NK-92 (cell line): Measurements from ENCODE around the gene ZNF516.

ENCODE experiments used
- DNase-seq: peaks from one replicate; lab custom pipeline; 2025; ENCODE audit not compliant: unreplicated experiment; lab: John Stamatoyannopoulos, UW

ZNF516 gene

GRCh38 chr18:76457475-76457874, 37.6 kb downstream of the ZNF516 start:
- no peak for DNase-seq

- DNase-seq, result no peak
These were observed 38.2 kb downstream of the ZNF516 start for GRCh38 chr18:76456823-76457222.

DNA sequence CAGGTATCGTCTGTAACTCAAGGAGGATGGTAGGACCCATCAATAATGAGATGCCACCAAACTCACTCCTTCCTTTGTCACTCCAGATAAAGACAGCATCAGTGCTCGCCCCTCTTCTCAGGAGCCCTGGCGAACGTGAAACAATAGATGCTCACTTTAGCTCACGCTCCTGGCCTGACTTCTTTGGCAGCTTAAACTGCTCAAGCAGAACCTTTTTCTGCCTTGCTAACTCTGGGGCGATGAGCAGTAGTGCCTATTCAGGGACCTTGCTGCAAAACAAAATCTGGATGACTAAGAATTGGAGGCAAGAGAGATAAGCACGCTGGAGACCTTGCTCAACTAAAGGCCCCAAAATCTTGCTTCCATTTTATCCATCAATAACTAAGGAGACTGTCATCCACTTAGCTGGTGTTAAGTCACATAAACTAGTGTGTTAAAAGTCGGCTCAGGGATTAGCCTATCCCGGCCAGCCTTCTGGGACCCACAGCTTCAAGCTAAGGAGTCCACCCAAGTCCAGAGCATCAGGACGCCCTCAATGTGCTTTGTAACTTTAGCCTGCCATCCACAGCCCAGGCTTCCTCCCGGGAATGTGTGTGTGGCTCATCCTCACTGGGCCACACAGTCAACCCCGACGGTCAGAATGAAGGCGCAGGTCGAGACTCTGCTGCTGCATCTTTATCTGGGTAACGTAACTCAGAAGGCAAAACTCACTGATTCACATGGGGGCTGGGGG, 38.9 kb downstream of the ZNF516 start:
- DNase-seq, result no peak

DNA sequence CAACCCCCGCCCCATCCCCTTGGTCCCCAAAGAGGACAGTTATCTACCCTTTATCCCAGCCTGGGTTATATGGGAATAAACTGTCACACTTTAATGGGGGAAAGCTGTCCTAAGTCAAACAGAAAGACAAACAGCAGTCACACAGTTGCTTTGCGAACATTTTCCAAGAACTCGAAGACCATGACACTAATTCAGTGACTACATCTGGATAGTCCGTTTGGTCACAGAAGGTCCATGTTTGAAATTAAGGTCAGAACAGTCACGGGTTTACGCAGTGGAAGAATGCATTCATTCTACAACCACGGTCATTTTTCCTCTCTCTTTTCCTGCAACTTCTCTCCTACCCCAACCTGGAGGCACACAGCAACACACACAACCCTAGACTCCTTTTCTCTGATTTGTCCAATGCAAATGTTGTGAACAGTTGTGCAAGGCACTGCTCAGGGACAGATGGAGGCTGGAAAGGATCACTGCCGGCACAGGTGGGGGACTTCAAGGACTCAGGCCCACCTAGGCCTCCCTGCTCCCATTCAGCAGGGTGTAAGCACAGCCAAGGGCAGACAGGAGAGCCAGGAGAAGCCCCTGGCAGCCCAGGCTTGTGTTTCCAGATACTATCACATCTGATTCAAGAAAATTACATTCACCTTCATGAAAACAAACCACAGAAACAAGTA, 39.9 kb downstream of the ZNF516 start:
- DNase-seq, result no peak

GRCh38 chr18:76454418-76454817, 40.6 kb downstream of the ZNF516 start:
- no peak for DNase-seq

DNA sequence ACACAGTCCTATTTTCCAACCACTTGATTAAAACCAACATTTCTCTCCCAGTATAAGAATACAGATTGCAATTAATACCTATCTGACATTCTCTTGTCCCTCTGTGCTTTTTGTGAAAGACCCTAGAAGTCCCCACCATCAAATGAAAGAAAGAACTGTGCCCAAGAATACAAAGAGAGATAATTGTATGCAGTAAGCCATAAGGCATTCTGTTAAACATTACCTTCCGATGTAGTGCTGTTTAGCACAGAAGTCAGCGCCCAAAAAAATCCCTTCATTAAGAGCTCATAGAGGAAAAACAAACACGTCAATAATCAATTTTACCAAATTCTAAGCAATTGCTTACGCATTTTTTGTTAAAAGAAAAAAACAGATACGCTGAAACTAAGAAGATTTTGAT, 41.1 kb downstream of the ZNF516 start:
- DNase-seq, result no peak

- DNase-seq, result no peak
These were observed 41.9 kb downstream of the ZNF516 start for GRCh38 chr18:76453057-76453561.

DNA sequence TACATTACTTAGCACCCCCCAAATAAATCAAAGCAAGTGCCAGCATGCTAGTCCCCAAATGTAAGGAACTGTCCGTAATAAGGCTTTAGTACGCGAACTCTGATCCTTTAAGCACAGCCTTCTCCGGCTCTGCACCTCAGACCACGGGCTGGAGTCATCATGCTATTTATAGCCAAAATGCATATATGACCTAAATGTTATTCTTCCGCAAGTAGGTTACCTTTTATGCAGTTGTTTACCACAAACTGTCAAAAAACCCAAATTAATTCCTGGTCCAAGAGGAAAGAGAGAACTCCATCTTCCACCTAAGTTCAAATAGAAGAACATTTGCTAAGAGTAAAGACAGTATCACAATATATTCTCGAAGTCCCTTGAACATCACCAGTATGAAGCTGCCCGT, 42.7 kb downstream of the ZNF516 start:
- DNase-seq, result no peak

- DNase-seq, result no peak
These were observed 43.4 kb downstream of the ZNF516 start for GRCh38 chr18:76451396-76452331.

- no peak for DNase-seq
These were observed 44.3 kb downstream of the ZNF516 start for GRCh38 chr18:76450452-76451395.

DNA sequence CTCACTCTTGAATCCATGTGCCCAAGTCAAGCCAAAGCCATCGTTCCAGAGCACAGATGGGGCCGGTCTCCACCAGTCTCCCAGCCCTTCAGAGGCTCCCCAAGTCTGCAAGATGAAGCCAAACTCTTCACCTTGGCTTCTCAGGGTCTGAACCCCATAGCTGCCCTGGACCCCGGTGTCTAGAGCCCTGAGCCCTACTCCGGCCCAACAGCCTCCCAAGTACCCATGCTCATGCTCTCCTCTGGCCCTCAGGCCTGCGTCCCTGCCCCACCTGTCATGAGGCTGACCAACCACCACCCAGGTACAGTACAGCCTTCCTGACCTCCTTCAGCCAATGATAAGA, 46.0 kb downstream of the ZNF516 start:
- no peak for DNase-seq

DNA sequence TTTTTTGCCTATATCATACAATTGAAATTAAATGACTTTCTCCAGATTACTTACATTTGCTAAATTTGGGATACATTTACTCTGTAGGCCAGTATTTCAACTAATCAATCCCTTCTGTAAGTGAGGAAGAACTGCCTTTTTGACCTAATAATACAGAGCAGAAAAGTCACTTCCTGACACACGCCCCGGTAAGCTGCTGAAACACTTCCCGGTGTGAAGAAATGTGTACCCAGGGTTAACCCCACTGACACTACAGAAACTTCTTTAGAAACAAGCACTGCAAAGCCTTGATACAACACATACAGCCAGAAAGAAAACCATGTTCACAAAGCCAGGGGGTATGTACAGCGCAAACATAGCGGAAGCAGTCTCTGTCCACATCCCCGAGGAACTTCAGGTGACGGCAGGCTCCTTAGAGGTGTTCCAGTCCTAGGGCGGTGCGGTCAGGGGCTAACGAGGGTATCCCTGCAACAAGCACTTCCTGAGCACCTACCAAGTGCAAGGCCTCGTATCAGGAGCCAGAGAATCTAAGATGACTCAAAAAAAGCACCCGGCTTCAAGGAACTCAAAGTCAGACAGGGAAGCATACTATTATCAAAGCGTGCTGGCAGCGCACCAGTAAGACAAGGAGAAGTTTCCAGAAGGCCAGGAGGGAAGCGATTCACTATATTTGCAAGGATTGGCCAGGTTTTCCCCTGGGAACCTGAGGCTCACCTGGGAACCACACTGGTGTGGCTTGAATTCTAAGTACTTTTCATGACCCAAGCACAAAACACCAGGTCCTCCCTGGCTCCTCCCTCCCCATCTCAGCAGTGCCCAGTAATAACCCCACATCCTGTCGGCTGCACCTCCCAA, 46.6 kb downstream of the ZNF516 start:
- DNase-seq, result no peak

GRCh38 chr18:76447258-76447890, 47.7 kb downstream of the ZNF516 start:
- DNase-seq, result no peak

GRCh38 chr18:76446321-76447257, 48.5 kb downstream of the ZNF516 start:
- no peak for DNase-seq

GRCh38 chr18:76445741-76446232, 49.3 kb downstream of the ZNF516 start:
- DNase-seq, result no peak

GRCh38 chr18:76445275-76445674, 49.8 kb downstream of the ZNF516 start:
- no peak for DNase-seq

- no peak for DNase-seq
These were observed 50.5 kb downstream of the ZNF516 start for GRCh38 chr18:76444446-76445105.
